Measurements from ENCODE around the gene PRICKLE2.

PRICKLE2 gene

DNA sequence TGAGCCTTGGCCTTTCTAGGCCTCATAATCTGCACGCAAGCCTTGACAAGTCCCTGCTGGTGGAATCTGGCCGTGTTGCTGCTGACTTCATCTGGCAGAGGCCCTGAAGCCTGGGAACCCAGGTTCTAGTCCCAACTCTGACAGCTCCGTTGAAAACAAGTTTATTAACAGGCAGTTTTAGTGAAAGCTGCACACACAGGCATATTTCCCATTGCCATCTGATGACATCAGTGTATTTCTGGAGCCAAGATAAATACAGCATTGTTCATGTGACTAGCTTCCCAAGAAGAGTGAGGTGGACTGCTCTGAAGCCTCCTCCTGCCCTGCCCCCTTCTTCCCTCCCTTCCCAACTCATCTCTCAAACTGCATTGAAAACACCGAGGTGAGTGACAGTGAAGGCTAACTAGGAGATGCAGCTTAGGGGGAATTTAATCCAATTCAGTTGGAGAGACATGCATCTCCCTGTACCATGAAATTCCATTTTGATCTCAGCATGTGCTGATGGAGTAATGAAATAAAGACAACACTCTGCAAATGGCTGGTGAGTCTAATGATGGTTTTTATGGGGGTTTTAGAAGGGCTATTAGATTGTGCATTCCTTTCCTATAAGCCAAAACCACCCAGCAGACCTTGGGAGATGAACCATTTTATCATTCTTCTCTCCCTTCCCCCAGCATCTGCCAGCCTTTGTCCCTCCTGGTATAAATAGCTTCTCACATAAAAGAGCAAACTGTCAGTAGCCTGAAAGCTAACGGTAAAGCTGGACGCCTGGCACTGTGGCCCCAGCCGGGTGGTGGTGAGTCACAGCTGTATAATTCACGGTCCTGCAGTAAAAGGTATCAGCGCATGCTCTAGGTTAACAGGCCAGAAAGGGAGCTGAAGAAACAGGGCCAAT, 38.0 kb downstream of the PRICKLE2 start:
- no peak for DNase-seq

DNA sequence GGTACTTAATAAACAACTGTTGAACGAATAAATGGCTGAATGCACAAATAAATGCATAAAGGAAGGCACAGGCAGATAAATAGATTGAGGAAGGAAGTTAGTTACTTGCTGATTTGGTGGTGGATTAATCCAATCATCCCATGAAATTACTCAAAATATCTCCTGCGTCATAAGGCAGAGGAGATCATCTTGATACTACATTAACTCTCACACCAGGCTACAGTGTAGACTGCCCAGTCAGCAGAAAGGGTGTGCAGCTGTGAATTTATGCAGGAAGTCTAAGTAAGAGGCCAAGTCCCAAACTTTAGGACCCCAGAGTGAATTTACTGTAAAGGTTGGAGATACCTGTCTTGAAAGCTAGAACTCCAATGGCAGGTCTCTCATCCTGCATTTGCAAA, 38.6 kb downstream of the PRICKLE2 start:
- DNase-seq, result no peak

- DNase-seq, result no peak
These were observed 39.8 kb downstream of the PRICKLE2 start for GRCh38 chr3:64185436-64185835.

DNA sequence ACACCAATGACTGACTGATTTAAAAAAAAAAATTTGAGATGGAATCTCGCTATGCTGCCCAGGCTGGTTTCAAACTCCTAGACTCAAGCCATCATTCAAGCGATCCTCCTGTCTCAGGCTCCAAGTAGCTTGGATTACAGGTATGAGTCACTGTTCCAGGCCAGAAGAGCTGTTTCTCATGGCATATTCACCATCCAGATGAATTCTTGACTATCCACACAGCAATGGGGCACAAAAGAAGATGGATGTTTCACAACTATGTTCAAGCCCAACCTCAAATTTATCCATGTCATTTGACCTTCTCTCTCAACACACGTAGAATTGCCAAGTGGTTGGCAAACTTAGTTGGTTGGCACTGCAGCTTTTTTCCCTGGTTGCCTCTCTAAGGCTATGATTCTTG, 40.6 kb downstream of the PRICKLE2 start:
- DNase-seq, result no peak

GRCh38 chr3:64179860-64180259, 45.4 kb downstream of the PRICKLE2 start:
- no peak for DNase-seq

GRCh38 chr3:64179249-64179648, 46.0 kb downstream of the PRICKLE2 start:
- no peak for DNase-seq

GRCh38 chr3:64178419-64178818, 46.8 kb downstream of the PRICKLE2 start:
- DNase-seq, result no peak

- DNase-seq, result no peak
These were observed 48.7 kb downstream of the PRICKLE2 start for GRCh38 chr3:64176461-64176996.

DNA sequence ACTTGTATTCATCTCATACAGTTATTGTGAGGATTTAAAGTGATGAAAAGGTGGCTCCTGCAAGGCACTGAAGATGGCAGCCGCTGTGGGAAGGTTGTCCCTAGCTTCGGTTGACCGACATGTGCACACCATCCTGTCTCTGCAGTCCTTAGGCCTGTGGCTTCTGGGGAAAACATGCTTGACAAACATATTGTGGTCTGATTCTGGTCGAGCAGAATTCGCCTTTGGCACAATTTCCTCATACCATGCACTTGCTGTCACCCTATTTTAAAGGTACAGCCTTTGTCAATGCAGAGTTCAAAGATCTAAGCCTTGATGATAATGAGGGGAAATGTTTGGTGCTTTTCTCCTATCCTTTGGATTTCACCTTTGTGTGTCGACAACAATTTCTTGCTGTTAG, 50.9 kb downstream of the PRICKLE2 start:
- no peak for DNase-seq

DNA sequence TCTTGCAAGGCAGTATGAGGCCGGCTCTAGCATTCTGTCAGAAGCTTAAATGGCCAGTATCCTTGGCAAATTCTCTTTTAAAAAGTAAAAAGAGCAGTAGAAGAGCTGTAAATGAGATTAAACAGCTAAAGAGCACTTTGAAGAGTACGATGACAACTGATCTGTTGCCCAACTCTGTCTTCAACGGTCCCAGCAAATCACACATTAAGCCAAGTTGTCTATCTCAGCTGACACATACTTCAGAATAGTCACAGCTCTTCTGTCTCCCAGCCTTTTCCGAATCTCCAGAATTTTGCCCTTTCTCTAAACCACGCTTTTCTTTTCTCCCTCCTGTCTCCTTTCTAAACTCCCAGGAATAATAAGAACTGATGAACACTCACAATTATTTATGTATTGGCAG, 51.7 kb downstream of the PRICKLE2 start:
- no peak for DNase-seq

GRCh38 chr3:64170270-64170669, 55.0 kb downstream of the PRICKLE2 start:
- no peak for DNase-seq

DNA sequence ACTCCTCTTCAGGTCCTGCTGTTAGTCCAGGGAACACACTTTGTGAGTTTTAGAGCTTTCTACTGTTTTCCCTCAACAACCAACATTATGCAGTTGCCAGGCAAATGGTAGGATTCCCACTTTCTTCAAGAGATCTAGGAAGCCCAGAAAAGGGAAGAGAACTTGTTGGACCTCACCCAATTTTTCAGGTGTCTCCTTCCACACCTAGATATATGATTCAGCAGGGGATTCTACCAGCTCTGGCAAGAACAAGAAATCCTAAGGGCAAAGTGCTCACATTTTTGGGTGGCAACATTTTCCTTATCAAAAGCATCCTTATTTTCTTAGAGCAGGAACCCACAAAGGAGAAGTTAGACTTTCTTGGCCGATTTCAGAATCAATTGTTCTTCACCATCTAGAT, 57.4 kb downstream of the PRICKLE2 start:
- no peak for DNase-seq

DNA sequence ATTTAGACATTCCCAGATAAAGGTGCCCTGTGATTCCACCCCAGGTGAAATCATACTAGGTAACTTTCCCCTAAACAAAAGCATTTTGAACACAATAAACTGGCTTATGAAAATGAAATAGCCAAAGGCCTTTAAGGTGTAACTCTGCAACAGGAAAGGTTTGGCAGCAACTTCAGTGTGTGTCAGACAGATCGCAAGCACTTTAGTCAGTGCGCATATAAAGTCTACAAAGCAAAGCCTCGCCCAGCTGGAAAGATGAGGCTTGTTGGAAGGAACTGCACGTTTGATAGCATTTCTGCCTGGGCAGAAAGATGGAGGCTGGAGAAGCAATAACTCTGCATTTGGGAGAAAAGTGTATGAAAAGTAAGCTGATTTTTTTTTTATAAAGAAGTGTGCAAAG, 57.9 kb downstream of the PRICKLE2 start:
- DNase-seq, result no peak

GRCh38 chr3:64166584-64167162, 58.6 kb downstream of the PRICKLE2 start:
- DNase-seq, result no peak

DNA sequence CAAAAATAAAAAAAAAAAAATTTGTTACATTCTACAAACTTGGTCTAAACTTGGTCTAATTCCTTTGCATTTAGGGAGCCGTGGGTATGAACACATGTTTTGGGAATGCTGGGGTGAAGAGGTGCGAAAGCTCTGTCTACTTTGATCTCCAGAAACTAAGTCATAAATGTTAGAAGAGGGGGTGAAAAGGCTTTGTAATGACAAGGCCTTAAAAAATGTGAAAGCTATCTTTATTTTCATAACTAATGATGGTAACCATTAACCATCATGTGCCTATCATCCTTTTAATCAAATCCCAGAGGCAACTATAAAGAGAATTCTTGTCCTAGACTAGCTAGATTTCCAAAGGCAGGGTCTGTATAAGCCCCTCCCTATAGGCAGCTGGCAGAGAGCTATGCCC, 60.9 kb downstream of the PRICKLE2 start:
- DNase-seq, result no peak

DNA sequence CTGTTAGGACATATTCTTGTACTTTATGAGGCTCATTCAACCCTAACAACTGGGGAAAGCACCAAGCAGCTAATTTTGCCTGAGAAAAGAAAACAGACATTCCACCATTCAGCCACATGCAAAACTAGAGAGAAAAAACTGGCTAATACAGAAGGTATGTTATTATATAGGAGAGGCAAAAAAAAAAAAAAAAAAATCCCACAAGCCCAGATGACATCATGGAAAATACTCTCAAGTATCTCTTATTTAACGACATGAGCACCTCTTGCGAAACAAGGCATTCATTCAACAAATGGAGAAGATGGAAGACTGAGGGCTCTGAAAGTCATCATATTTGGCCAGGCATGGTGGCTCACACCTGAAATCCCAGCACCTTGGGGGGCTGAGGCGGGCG, 61.5 kb downstream of the PRICKLE2 start:
- no peak for DNase-seq

DNA sequence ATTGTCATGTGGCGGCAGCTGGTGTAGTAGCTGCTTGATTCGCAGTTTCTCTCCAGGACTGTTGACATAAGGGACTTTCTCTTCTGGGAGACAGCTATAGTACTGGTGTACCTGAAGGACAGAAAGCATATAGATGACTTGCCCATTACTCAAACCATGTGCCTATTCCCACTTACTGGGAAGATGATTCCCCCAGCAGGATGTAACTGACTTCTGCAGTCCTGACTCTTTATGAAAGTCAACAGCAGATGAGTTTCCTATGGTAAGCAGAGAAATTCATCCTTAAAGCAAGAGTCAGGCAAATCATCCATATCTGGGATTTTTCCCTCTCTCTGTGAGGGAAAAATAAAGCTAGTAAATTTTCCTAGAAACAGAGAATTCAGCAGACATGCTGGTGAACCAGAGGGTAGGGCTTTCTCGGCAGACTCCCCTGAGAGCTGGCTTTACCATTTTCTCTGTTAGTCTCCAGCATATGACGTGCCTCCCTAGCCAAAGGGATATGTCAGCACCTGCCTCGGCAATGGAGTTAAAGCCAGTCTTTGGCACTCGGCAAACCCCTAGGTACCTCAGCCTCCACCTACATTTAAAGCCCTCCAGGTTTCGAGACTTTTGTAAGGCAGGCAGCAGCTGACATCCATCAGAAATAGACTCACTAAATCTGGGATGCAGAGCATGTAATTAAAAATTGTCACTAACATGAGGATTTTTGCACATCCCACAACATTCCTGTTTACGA, 62.1 kb downstream of the PRICKLE2 start:
- DNase-seq, result no peak

DNA sequence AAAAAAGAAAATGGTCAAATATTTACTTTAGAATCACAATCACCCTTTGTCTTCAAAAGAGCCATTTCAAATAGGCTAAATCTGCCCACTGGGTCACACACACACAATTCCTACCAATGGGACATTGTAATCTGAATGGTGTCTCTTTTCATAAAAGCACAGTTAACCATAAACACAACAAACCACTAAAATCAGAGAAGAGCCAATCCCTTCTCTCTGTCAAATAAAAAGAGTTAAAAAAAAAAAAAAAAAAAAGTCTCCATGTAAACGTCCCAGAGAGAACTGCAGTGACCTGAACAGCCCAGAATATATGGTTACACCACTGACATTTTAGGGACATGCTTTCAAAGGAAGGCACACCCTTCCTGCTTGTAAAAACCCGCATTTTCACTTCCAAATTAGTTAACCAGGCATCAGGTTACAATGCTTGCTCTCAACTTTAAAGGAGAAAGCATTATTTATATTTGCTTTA, 63.7 kb downstream of the PRICKLE2 start:
- peak; percentile 60 for DNase-seq

- DNase-seq, result no peak
These were observed 65.1 kb downstream of the PRICKLE2 start for GRCh38 chr3:64160000-64160695.

DNA sequence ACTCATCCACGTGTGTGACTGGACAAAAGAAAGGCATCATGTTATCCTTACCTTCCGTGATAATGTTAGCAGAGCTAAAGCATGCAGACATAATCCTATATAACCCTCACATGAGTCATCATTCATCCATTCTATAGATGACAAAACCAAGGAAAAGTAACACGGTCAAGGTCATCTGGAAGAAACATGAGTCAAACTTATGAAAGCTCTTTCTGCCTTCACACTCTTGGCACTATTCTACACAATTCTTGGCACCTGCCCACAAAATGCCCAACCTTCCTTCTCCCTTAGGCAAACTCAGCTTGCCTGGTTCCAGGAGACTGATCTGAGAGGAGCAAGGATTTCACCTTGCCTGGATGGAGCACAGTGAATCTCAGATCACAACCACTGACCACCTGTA, 66.9 kb downstream of the PRICKLE2 start:
- no peak for DNase-seq

DNA sequence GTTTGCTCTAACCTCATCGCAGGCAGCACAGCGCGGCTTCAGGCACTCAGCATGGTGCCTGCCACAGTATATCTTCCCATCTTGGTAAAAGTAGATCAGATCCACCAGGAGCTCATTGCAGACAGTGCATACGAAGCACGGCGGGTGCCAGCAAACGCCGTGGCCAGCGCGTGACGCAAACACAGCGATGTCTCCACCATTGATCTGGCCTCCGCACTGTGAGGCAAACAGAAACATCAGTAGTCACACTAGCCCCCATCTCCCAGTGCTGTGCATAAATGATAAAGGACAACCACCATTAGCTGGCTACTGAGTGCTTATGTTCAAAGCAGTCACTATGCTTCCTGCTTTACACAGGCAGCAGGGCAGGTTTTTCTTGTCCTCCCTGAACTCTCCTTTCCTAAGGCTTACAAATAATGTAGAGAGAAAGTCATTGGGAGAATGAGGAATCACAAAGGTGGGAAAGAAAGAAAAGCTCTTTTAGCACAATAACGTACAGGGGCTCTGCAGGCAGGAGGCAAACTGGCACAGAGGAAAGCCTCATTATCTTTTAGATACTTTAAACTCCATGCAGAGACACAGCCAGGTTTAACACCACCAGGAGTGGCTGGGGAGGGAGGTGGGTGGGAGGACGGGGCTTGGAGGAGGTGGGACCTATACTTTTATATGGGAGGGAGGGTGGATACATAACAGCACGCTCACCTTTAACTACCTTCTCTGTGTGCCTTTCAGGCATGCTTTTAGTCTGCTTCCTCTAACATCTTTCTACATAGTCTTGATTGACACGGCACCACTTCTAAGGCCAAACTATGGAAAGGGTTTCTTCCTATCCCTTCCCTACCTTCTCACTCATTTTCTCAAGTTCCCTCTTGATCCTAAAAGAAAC, 67.9 kb downstream of the PRICKLE2 start:
- DNase-seq, result no peak

DNA sequence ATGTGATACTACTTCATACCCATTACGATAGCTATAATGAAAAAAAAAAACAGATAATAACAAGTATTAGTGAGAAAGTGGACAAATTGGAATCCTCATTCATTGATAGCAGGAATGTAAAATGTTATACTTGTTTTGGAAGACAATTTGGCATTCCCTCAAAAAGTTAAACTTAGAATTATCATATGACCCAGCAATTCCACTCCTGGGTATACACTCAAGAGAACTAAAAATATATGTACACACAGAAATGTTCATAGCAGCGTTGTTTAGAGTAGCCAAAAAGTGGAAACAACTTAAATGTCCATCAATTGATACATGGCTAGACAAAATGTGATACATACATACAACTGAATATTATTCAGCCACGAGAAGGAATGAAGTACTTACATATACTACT, 69.9 kb downstream of the PRICKLE2 start:
- no peak for DNase-seq

Data from NCI-H748 treated with DMSO at 0.1 percent for 48 hours (cell line).